ENCODE results near the gene LIMK2.

The LIMK2 gene

GRCh38 chr22:31272522-31273446, 60.7 kb downstream of the LIMK2 start:
- no peak for DNase-seq (ENCODE audit: low read depth, low spot score)

GRCh38 chr22:31274017-31274416, 61.9 kb downstream of the LIMK2 start:
- DNase-seq (ENCODE audit: low read depth, low spot score) = no peak

- DNase-seq (ENCODE audit: low read depth, low spot score) = no peak
Observed at GRCh38 chr22:31275018-31275417, 62.9 kb downstream of the LIMK2 start.

- DNase-seq (ENCODE audit: low read depth, low spot score) = no peak
Observed at GRCh38 chr22:31275576-31275975, 63.5 kb downstream of the LIMK2 start.

- DNase-seq (ENCODE audit: low read depth, low spot score) = no peak
Observed at GRCh38 chr22:31276426-31277167, 64.5 kb downstream of the LIMK2 start.

GRCh38 chr22:31277741-31278140, 65.6 kb downstream of the LIMK2 start:
- DNase-seq (ENCODE audit: low read depth, low spot score) = no peak

- DNase-seq (ENCODE audit: low read depth, low spot score) = no peak
Observed at GRCh38 chr22:31278151-31278621, 66.1 kb downstream of the LIMK2 start.

GRCh38 chr22:31278626-31279326, 66.7 kb downstream of the LIMK2 start:
- no peak for DNase-seq (ENCODE audit: low read depth, low spot score)

- DNase-seq (ENCODE audit: low read depth, low spot score) = no peak
Observed at GRCh38 chr22:31279327-31279669, 67.2 kb downstream of the LIMK2 start.

GRCh38 chr22:31279821-31280505, 67.9 kb downstream of the LIMK2 start:
- no peak for DNase-seq (ENCODE audit: low read depth, low spot score)

GRCh38 chr22:31281733-31282132, 69.6 kb downstream of the LIMK2 start:
- no peak for DNase-seq (ENCODE audit: low read depth, low spot score)

- DNase-seq (ENCODE audit: low read depth, low spot score) = no peak
Observed at GRCh38 chr22:31282748-31283468, 70.8 kb downstream of the LIMK2 start.

GRCh38 chr22:31284281-31285155, 72.4 kb downstream of the LIMK2 start:
- DNase-seq (ENCODE audit: low read depth, low spot score) = no peak

GRCh38 chr22:31286360-31287255, 74.5 kb downstream of the LIMK2 start:
- no peak for DNase-seq (ENCODE audit: low read depth, low spot score)

GRCh38 chr22:31287818-31288495, 75.9 kb downstream of the LIMK2 start:
- DNase-seq (ENCODE audit: low read depth, low spot score) = no peak

GRCh38 chr22:31288496-31289240, 76.6 kb downstream of the LIMK2 start:
- DNase-seq (ENCODE audit: low read depth, low spot score) = no peak

GRCh38 chr22:31289344-31289743, 77.2 kb downstream of the LIMK2 start:
- no peak for DNase-seq (ENCODE audit: low read depth, low spot score)
